Ovary (tissue), 9 donors: Measurements from ENCODE around the gene ARPC1B. TPM values are rescaled to one million over a fixed set of nuclear protein-coding genes. Genes with fewer than 3 reads are reported as not detected.
A peak's percentile ranks its signal among the peaks of the same experiment; 100 is the strongest.

Experiments
- DNase-seq, 5 donors: peaks; one replicate each; pipeline ENCODE4 v3.0.0-alpha.2; 2019 to 2020
- H3K27ac ChIP-seq, 2 donors: fragments of 200-600 bp; one replicate each; pipeline versions ENCODE4 v1.5.1 to v1.8.0; 2019 to 2022
- H3K27me3 ChIP-seq: fragments of 200-600 bp; one replicate; pipeline ENCODE4 v1.8.0; 2022
- H3K36me3 ChIP-seq: fragments of 200-600 bp; sonication (generic); one replicate; pipeline ENCODE4 v1.5.1; 2019
- H3K4me1 ChIP-seq: one replicate; pipeline ENCODE4 v1.8.1; 2013; ENCODE audit warnings: mild to moderate bottlenecking, moderate library complexity; ENCODE audit not compliant: insufficient read depth
- H3K4me3 ChIP-seq: fragments of 200-600 bp; sonication (generic); one replicate; pipeline ENCODE4 v1.5.1; 2017
- H3K9me3 ChIP-seq, 2 donors: fragments of 200-600 bp in 1 of 2; sonication (generic) in 1 of 2; one replicate each; pipeline versions ENCODE4 v1.5.1 to v1.8.1; 2013 to 2019; ENCODE audit warnings: mild to moderate bottlenecking in 1 of 2, moderate library complexity in 1 of 2
- CTCF ChIP-seq, 3 donors: fragments of 450-650 bp in 2 of 3; fragments of 200-600 bp in 1 of 3; IDR thresholded peaks; one replicate each; pipeline versions ENCODE4 v1.5.1 to v1.8.0; 2016 to 2022; ENCODE audit warnings: antibody characterized with exemption in 3 of 3, mild to moderate bottlenecking in 1 of 3
- EP300 ChIP-seq: sonication (generic); formaldehyde crosslinking; IDR thresholded peaks from one replicate; pipeline ENCODE4 v1.6.1; 2017; ENCODE audit warnings: antibody characterized with exemption
- POLR2A ChIP-seq: fragments of 450-650 bp; IDR thresholded peaks from one replicate; pipeline ENCODE4 v1.6.1; 2017; ENCODE audit warnings: antibody characterized with exemption, mild to moderate bottlenecking, moderate library complexity
- WGBS, 3 donors: extraction: QIAGEN DNeasy Blood & Tissue Kit in 1 of 3; methylation state at CpG; one replicate each; pipeline versions ENCODE4 v1.1.5 to v1.1.7; 2013 to 2017; 5-methylcytosine and 5-hydroxymethylcytosine counted together
- intact Hi-C, 4 donors: fragments of 100-400 bp; cut with DNase I; formaldehyde crosslinking; loops; one replicate each; pipeline versions ENCODE4 v1.11.0 to v1.15.1; 2022 to 2023
- polyA plus RNA-seq, 2 donors: library from polyadenylated mRNA; stranded (reverse); fragments of 200-250 nt in 1 of 2; fragments of 350-450 nt in 1 of 2; fragmentation: Illumina TruSeq in 1 of 2; extraction: RNeasy Lipid Tissue Mini Kit (QIAGEN cat#74804) in 1 of 2; gene quantifications; one replicate each; pipeline ENCODE4 v1.2.3, GENCODE V29; 2013 to 2014
- total RNA-seq, 7 donors: library from RNA; depleted of rRNA in 2 of 7; stranded (reverse); fragments of >200 nt in 2 of 7; fragmentation: NEBNext Ultra II Directional in 3 of 7; extraction: Animal tissue kit (Norgen Biotek cat#: 25700) in 3 of 7; gene quantifications; one replicate each; pipeline versions ENCODE4 v1.1.0 to v1.2.4, GENCODE V29; 2016 to 2023
- donor health status: DM: no; HTN: no; CAD: no; lungs with moderate emphysema.
- donor health status: DM: no; HTN: no; CAD: no.
- donor health status: Bipolar disorder and iron deficiency.
- donor health status: DM: yes; HTN: yes; CAD: no.
- donor health status: DM: no; HTN: no; CAD: no.
- donor health status: DM: yes; HTN: yes; CAD: no.

The ARPC1B gene
- total and polyA plus RNA-seq, 9 donors: 24.2 to 82.5 (median 56.1) TPM

GRCh38 chr7:99362801-99363200 lies 11.7 kb upstream of the ARPC1B start:
- no peaks in the 10 kb centered on the region for H3K9me3 ChIP-seq
- TF ChIP-seq CTCF (IDR thresholded peaks at IDR 0.05) (no peak), EP300 (no peak), POLR2A (no peak)
- 35 to 48% (median 38%) methylated on average over 3 of the region's 3 CpGs for WGBS, 3 donors
- no peaks in the 10 kb centered on the region for H3K36me3 ChIP-seq
- no peak overlapping the region for H3K27ac ChIP-seq
- no peak overlapping the region for H3K4me3 ChIP-seq
- intact Hi-C loops: no loop called here
- no peaks in the 10 kb centered on the region for H3K4me1 ChIP-seq
- H3K27me3 ChIP-seq: no peaks in the 10 kb centered on the region
- no peak for DNase-seq

DNA sequence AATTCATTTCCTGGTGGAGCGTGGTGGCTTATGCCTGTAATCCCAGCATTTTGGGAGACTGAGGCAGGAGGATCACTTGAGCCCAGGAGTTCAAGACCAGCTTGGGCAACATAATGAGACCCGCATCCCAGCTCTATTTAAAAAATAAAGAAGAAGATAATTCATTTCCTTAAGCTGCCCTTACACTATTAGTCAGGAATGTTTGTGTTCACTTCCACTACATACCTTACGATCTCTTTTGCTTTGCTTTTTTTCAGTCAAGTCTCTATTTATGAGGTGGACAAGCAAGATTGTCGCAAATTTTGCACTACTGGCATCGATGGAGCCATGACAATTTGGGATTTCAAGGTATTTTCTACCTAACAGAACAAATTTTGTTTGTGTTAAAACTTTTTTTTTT lies 11.2 kb upstream of the ARPC1B start:
- Histone ChIP-seq H3K27me3 (no peaks in the 10 kb centered on the region), H3K27ac (no peak overlapping the region), H3K36me3 (no peaks in the 10 kb centered on the region), H3K4me1 (no peaks in the 10 kb centered on the region), H3K4me3 (no peak overlapping the region), H3K9me3 (no peaks in the 10 kb centered on the region)
- no peak for DNase-seq
- TF ChIP-seq POLR2A: no peak
- TF ChIP-seq CTCF (IDR thresholded peaks at IDR 0.05): no peak
- no peak for TF ChIP-seq EP300
- WGBS, 3 donors: 81 to 84% (median 81%) methylated on average over 5 of the region's 5 CpGs
- intact Hi-C loops: no loop called here

DNA sequence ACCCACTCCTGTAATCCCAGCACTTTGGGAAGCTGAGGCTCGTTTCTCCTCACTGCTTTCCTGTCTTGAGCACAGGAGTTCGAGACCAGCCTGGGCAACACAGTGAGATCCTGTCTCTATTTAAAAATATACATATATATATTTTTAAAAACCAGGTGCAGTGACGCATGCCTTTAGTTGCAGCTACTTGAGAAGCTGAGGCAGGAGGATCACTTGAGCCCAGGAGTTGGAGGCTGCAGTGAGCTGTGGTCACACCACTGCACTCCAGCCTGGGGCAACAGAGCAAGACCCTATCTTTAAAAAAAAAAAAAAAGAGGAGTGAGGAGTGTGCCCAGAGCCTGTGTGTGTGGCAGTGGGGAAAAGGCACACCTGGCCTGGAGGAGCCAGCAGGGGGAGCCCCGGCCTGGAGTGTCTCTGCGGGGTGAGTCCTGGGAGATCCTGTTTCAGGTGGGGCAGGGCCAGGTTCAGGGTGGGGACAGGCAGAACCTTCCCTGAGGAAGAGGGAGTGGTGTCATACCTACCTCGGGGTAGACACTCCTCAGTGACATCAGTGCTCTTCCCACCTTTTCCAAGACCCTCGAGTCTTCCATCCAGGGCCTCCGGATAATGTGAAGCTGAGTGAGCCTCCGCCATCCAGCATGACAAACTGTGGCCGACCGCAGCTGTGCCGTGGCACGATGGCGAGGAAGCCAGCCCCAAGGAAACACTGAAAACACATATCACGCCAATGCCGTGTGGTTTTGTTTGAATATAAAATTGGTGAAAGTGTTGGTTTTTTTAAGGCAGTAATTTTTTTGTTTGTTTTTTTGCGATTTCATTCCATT lies 9.0 kb upstream of the ARPC1B start:
- WGBS, 3 donors: 82 to 83% (median 83%) methylated on average over 17 of the region's 17 CpGs
- H3K4me1 ChIP-seq: no peaks in the 10 kb centered on the region
- H3K36me3 ChIP-seq: no peaks in the 10 kb centered on the region
- H3K4me3 ChIP-seq: no peak overlapping the region
- H3K27me3 ChIP-seq: no peaks in the 10 kb centered on the region
- peak in 1 of 5 donors; percentile 25 for DNase-seq
- no peak overlapping the region for H3K27ac ChIP-seq
- intact Hi-C loops: no loop called here
- TF ChIP-seq EP300 (no peak), CTCF (IDR thresholded peaks at IDR 0.05) (no peak), POLR2A (no peak)
- H3K9me3 ChIP-seq: no peaks in the 10 kb centered on the region

- WGBS, 3 donors: 81 to 83% (median 83%) methylated on average over 11 of the region's 11 CpGs
- no peak for TF ChIP-seq POLR2A
- no peak for TF ChIP-seq EP300
- TF ChIP-seq CTCF (IDR thresholded peaks at IDR 0.05): no peak
- H3K27me3 ChIP-seq: no peaks in the 10 kb centered on the region
- H3K27ac ChIP-seq: no peak overlapping the region
- H3K4me3 ChIP-seq: no peak overlapping the region
- H3K9me3 ChIP-seq: no peaks in the 10 kb centered on the region
- intact Hi-C loops: no loop called here
- no peaks in the 10 kb centered on the region for H3K36me3 ChIP-seq
- DNase-seq: no peak
- no peaks in the 10 kb centered on the region for H3K4me1 ChIP-seq
Measured at GRCh38 chr7:99366646-99367045, 7.9 kb upstream of the ARPC1B start.
